Activated CD8-positive, alpha-beta memory T cell treated with anti-CD3 and anti-CD28 coated beads for 48 hours (primary cell): ENCODE measurements around the gene PARP9.

Experiments
- DNase-seq, 3 experiments: peaks; one replicate each; pipeline ENCODE4 v3.0.0-alpha.2; 2020; ENCODE audit warnings: low read depth in 2 of 3, low spot score in 2 of 3

The PARP9 gene

GRCh38 chr3:122488262-122488973, 75.7 kb downstream of the PARP9 start:
- no peak for DNase-seq

GRCh38 chr3:122484985-122485384, 79.1 kb downstream of the PARP9 start:
- no peak for DNase-seq

DNA sequence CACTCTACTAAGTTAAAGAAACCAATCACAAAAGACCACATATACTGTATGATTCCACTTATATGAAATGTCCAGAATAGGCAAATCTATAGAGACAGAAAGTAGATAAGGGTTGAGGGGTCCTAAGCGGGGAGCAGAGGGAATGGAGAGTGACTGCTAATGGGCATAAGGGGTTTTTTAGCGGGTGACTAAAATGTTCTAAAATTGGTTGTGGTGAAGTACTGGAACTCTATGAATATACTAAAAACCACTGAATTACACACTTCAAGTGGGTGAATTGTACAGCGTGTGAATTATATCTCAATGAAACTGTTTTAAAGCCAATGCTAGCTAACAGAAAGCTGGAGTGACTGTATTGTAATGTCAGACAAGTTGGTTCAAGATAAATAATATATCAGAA, 82.7 kb downstream of the PARP9 start:
- no peak for DNase-seq
